GM23338 (cell line): ENCODE measurements around the gene RAB11FIP3.

Experiments
- CREB1 ChIP-seq: fragments of 250-450 bp; sonication (Bioruptor Pico); IDR thresholded peaks from 2 replicates; pipeline ENCODE4 v1.5.0; 2020; ENCODE audit warnings: low read depth, mild to moderate bottlenecking, moderate library complexity
- CTCF ChIP-seq, 2 experiments: fragments of 200-600 bp in 1 of 2; sonication (generic) in 1 of 2; conservative IDR thresholded peaks; 2 replicates each; pipeline versions ENCODE4 v1.5.1 to v1.6.1; 2016 to 2017; ENCODE audit warnings: antibody characterized with exemption in 2 of 2, low read depth in 2 of 2, mild to moderate bottlenecking in 2 of 2, moderate library complexity in 1 of 2
- ETS1 ChIP-seq: IDR thresholded peaks from 2 replicates; pipeline ENCODE4 v1.6.1; 2016; ENCODE audit warnings: antibody characterized with exemption
- EZH2 ChIP-seq: fragments of 200-600 bp; sonication (generic); IDR thresholded peaks from one replicate; pipeline ENCODE4 v1.8.0; 2017; ENCODE audit warnings: antibody characterized with exemption, mild to moderate bottlenecking, low read depth; ENCODE audit not compliant: unreplicated experiment
- EZH2phosphoT487 ChIP-seq: fragments of 200-600 bp; sonication (generic); IDR thresholded peaks from one replicate; pipeline ENCODE4 v1.8.1; 2018; ENCODE audit warnings: antibody characterized with exemption; ENCODE audit not compliant: unreplicated experiment
- JUNB ChIP-seq: IDR thresholded peaks from one replicate; pipeline ENCODE4 v1.6.1; 2016; ENCODE audit warnings: antibody characterized with exemption; ENCODE audit not compliant: unreplicated experiment
- NANOG ChIP-seq: IDR thresholded peaks from 2 replicates; pipeline ENCODE4 v1.6.1; 2016; ENCODE audit warnings: antibody characterized with exemption, borderline replicate concordance
- POLR2AphosphoS5 ChIP-seq: IDR thresholded peaks from 2 replicates; pipeline ENCODE4 v1.6.1; 2016; ENCODE audit warnings: antibody characterized with exemption, low read depth
- REST ChIP-seq: IDR thresholded peaks from one replicate; pipeline ENCODE4 v1.6.1; 2018; ENCODE audit warnings: antibody characterized with exemption; ENCODE audit not compliant: unreplicated experiment
- STAT1 ChIP-seq: IDR thresholded peaks from one replicate; pipeline ENCODE4 v1.6.1; 2016; ENCODE audit warnings: antibody characterized with exemption; ENCODE audit not compliant: unreplicated experiment
- ZNF114 ChIP-seq: fragments of 250-450 bp; sonication (Bioruptor Pico); IDR thresholded peaks from 2 replicates; pipeline ENCODE4 v1.5.0; 2020; ENCODE audit warnings: mild to moderate bottlenecking, moderate library complexity
- ZNF331 ChIP-seq: fragments of 250-450 bp; sonication (Bioruptor Pico); IDR thresholded peaks from 2 replicates; pipeline ENCODE4 v1.5.0; 2020; ENCODE audit warnings: low read depth, mild to moderate bottlenecking, moderate library complexity

- TF ChIP-seq CTCF (conservative IDR thresholded peaks at IDR 0.05; ENCODE audit: low read depth in 2 of 2) (no peak), EZH2phosphoT487 (no peak), EZH2 (no peak), POLR2AphosphoS5 (no peak), ZNF331 (CRISPR knock-in tag) (no peak), ZNF114 (no peak), ETS1 (no peak), REST (no peak), CREB1 (CRISPR knock-in tag) (no peak), JUNB (no peak), STAT1 (no peak), NANOG (no peak)
Measured at GRCh38 chr16:455453-455852, 30.0 kb downstream of the RAB11FIP3 start.
